Measurements from ENCODE around the gene ATP8A2. TPM values are rescaled to one million over a fixed set of nuclear protein-coding genes. Genes with fewer than 3 reads are reported as not detected.

Gene ATP8A2
- total RNA-seq, 1 donor from 2014 or later: 4.2 TPM

GRCh38 chr13:25874907-25875306 lies 503.1 kb downstream of the ATP8A2 start:
- peaks cover 7% of the 10 kb centered on the region for H3F3A ChIP-seq (ENCODE audit: low read depth)
- H2AFZ ChIP-seq (replicated peaks): no peak overlapping the region

GRCh38 chr13:25876247-25876646 lies 504.5 kb downstream of the ATP8A2 start:
- Mint-ChIP-seq H3K36me3 (no peaks in the 10 kb centered on the region), H3K27ac (no peak overlapping the region), H3K9me3 (peaks cover 2% of the 10 kb centered on the region), H3K27me3 (ENCODE audit: insufficient read depth, low read depth) (peaks cover 3% of the 10 kb centered on the region), H3K4me1 (peaks cover 11% of the 10 kb centered on the region), H3K4me3 (no peak overlapping the region)
- Histone ChIP-seq H3K27me3 (no peaks in the 10 kb centered on the region), H4K20me1 (ENCODE audit: low read depth) (no peaks in the 10 kb centered on the region), H3K4me2 (peak overlapping the region; percentile 27), H3F3A (ENCODE audit: low read depth) (peaks cover 12% of the 10 kb centered on the region), H3K79me2 (ENCODE audit: low read depth) (no peaks in the 10 kb centered on the region), H3K4me1 (peaks cover 48% of the 10 kb centered on the region), H3K9ac (no peak overlapping the region), H3K9me3 (ENCODE audit: low read depth) (no peaks in the 10 kb centered on the region), H2AFZ (replicated peaks) (peak overlapping the region; percentile 78), H3K4me3 (no peak overlapping the region), H3K27ac (peak overlapping the region; percentile 45), H3K36me3 (no peaks in the 10 kb centered on the region)
- TF ChIP-seq EZH2phosphoT487 (IDR thresholded peaks at IDR 0.05): no peak
- no peak for TF ChIP-seq CTCF (IDR thresholded peaks at IDR 0.05)
- TF ChIP-seq EZH2 (IDR thresholded peaks at IDR 0.05): no peak
- DNase-seq (ENCODE audit: low spot score): no peak

More at GRCh38 chr13:25874907-25875306, 503.1 kb downstream of the ATP8A2 start:
- Mint-ChIP-seq H3K4me3 (no peak overlapping the region), H3K9me3 (peaks cover 2% of the 10 kb centered on the region), H3K27ac (no peak overlapping the region), H3K27me3 (ENCODE audit: insufficient read depth, low read depth) (peaks cover 2% of the 10 kb centered on the region), H3K4me1 (peaks cover 6% of the 10 kb centered on the region), H3K36me3 (no peaks in the 10 kb centered on the region)
- Histone ChIP-seq H3K4me2 (no peak overlapping the region), H3K4me3 (no peak overlapping the region), H3K79me2 (ENCODE audit: low read depth) (no peaks in the 10 kb centered on the region), H3K27me3 (no peaks in the 10 kb centered on the region), H3K27ac (no peak overlapping the region), H4K20me1 (ENCODE audit: low read depth) (no peaks in the 10 kb centered on the region), H3K4me1 (peaks cover 44% of the 10 kb centered on the region), H3K9ac (no peak overlapping the region), H3K36me3 (no peaks in the 10 kb centered on the region), H3K9me3 (ENCODE audit: low read depth) (no peaks in the 10 kb centered on the region)
- DNase-seq (ENCODE audit: low spot score): no peak
- TF ChIP-seq EZH2phosphoT487 (IDR thresholded peaks at IDR 0.05): no peak
- no peak for TF ChIP-seq CTCF (IDR thresholded peaks at IDR 0.05)
- no peak for TF ChIP-seq EZH2 (IDR thresholded peaks at IDR 0.05)

- Mint-ChIP-seq H3K9me3 (no peaks in the 10 kb centered on the region), H3K36me3 (no peaks in the 10 kb centered on the region), H3K27ac (no peak overlapping the region), H3K4me3 (no peak overlapping the region), H3K27me3 (ENCODE audit: insufficient read depth, low read depth) (peaks cover 4% of the 10 kb centered on the region), H3K4me1 (peaks cover 32% of the 10 kb centered on the region)
- H4K20me1 ChIP-seq (ENCODE audit: low read depth): no peaks in the 10 kb centered on the region
- DNase-seq (ENCODE audit: low spot score): no peak
- H2AFZ ChIP-seq (replicated peaks): no peak overlapping the region
- no peaks in the 10 kb centered on the region for H3K36me3 ChIP-seq
- no peak overlapping the region for H3K27ac ChIP-seq
- peaks cover 34% of the 10 kb centered on the region for H3F3A ChIP-seq (ENCODE audit: low read depth)
- H3K79me2 ChIP-seq (ENCODE audit: low read depth): no peaks in the 10 kb centered on the region
- no peak overlapping the region for H3K9ac ChIP-seq
- H3K9me3 ChIP-seq (ENCODE audit: low read depth): no peaks in the 10 kb centered on the region
- no peak overlapping the region for H3K4me2 ChIP-seq
- TF ChIP-seq EZH2phosphoT487 (IDR thresholded peaks at IDR 0.05) (no peak), EZH2 (IDR thresholded peaks at IDR 0.05) (no peak), CTCF (IDR thresholded peaks at IDR 0.05) (no peak)
- peaks cover 66% of the 10 kb centered on the region for H3K4me1 ChIP-seq
- no peak overlapping the region for H3K4me3 ChIP-seq
- H3K27me3 ChIP-seq: no peaks in the 10 kb centered on the region
Measured at GRCh38 chr13:25879466-25879865, 507.7 kb downstream of the ATP8A2 start.

Measured in neural progenitor cell (in vitro differentiated cells).